Hematopoietic multipotent progenitor cell (in vitro differentiated cells): ENCODE data around the gene ATP11B. TPM values are rescaled to one million over a fixed set of nuclear protein-coding genes. Genes with fewer than 3 reads are reported as not detected.
"Not testable (repeated sequence)": the region's sequence is repeated elsewhere in the genome, so short reads cannot be mapped to it uniquely, and the experiment has no call there.

Source experiments
- DNase-seq, 3 donors: peaks; one replicate each; pipeline ENCODE4 v3.0.0-alpha.2; 2011 to 2015; ENCODE audit warnings: low read depth in 2 of 3, low spot score in 2 of 3
- total RNA-seq: library from RNA; depleted of rRNA; stranded (reverse); fragments of >200 nt; gene quantifications from one replicate; pipeline ENCODE4 v1.2.3, GENCODE V29; 2012

ATP11B gene
- total RNA-seq, 1 donor: 21.8 TPM

DNA sequence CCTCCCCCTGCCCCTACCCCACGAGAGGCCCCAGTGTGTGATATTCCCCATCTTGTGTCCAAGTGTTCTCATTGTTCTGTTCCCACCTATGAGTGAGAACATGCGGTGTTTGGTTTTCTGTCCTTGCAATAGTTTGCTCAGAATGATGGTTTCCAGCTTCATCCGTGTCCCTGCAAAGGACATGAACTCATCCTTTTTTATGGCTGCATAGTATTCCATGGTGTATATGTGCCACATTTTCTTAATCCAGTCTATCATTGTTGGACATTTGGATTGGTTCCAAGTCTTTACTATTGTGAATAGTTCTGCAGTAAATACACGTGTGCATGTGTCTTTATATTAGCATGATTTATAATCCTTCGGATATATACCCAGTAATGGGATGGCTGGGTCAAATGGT is 29.0 kb downstream of the ATP11B start:
- DNase-seq: not testable (repeated sequence)

DNA sequence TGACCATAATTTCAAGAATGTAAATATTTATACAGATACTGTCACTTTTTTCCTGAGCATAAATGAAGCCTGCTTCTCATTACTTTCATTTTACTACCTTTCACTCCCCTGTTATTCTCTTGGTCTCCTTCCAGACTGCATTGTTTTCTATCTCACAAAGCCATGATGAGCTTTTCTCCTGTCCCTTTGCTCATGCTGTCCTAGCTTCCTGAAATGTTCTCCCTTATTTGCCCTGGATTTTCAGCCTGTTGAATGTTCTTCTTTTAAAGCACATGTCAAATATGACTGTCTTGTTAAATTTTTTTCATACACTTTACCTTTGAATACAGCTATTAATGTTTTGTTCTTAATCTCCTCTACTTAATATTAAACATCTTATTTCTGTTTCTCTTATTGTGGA is 31.7 kb downstream of the ATP11B start:
- no peak for DNase-seq

DNA sequence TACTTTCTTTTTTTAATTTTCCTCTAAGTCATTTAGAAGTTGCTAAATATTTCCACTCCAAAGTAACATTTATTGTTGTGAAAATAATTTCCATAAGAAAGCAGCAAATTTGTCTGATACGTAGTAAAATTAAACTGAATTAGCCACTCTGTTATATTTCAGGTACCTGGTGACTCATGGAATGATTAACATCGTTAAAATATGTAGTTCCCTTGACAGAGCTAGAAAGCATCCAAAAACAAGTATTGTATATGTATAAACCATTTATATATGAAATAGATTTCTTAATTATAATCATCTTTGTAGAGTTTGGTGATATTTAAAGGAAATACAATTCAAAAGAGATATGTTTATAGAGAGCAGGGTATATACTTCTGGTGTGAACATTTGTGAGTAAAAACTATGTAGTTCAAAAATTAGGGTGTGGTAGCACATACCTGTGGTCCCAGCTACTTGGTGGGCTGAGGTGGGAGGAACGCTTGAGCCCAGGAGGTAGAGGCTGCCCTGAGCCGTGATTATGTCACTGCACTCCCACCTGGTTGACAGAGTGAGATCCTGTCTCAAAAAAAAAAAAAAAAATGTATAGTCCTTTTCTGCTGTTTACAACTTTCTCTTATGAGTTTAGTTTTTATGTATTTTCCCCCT is 36.6 kb downstream of the ATP11B start:
- DNase-seq: no peak

DNA sequence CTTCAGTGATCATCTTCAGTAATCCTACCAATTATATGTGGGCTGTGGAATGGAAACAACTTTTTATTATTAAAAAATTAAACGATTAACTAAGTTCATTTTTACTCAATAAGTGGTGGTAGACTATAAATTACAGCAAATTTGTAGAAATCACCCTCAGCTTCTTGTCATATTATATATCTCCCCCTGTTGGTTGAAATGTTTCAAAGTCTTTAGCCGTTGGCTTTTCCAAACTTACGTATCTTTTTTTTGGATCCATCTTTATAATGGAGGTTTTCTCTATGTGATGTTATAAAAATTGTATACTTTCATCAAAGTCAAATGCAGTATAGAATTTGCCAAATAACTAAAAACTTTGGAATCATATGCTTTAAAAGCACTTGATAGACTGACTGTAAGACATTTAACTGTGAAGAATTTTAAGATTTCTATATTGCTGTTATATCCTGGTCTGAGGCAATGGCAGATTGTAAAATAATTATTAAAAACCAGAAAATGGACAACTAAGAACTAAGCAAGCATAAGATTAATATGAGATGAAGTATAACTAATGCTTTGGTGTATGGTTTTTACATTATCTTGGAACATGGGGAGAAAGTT is 44.7 kb downstream of the ATP11B start:
- peak in 2 of 3 donors; percentile 17 to 57 for DNase-seq

DNA sequence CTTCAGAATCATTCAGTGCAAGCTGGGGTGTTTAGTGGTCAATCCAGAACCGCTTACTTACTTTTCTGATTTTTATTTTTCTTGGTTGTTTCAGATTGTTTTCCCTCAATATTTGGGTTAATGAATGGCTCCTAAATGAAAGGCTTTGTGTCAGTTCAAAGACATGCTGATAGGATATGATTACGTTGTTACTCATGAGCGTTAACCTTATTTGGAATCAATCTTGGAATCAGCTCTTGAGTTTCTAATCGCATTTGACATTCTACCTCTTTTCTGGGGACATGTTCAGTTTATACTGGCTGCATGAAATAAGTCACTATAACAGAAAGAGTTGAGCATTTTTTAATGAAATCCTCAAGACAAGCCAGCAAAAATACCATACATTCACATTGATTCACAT is 50.2 kb downstream of the ATP11B start:
- DNase-seq: no peak

DNA sequence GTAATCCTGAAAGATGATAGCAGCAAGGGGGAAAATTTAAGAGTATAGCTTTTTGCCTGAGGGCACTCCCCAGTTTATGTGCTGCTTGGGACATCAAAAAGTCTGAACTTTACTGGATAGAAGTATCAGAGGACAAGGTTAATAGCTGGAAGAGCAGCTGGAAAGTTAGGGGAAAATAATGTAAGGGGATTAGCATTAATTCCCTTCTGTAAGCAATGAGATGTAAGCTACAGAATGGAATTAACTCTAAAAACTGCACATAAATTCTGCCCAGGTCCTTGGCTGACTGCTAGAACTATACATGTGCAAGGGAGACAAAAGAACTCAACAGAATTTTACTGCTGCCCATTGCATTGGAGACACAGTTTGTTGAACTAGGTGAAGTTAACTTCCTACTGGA is 55.6 kb downstream of the ATP11B start:
- DNase-seq: no peak

DNA sequence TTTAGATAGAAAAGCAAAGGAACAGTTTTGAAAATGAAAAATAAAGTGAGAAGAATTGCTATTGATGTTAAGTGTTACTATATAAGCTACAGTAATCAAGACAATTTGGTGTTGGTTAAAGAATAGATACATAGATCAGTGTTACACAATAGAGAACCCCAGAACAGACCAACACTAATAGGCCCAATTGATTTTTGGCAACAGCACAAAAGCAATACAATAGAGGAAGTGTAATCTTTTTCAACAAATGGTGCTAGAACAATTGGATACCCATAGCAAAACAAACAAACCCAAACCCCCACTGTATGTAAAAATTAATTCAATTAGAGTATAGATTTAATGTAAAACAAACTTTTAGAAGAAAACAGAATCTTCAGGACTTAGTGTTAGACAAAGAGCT is 61.8 kb downstream of the ATP11B start:
- no peak for DNase-seq

DNA sequence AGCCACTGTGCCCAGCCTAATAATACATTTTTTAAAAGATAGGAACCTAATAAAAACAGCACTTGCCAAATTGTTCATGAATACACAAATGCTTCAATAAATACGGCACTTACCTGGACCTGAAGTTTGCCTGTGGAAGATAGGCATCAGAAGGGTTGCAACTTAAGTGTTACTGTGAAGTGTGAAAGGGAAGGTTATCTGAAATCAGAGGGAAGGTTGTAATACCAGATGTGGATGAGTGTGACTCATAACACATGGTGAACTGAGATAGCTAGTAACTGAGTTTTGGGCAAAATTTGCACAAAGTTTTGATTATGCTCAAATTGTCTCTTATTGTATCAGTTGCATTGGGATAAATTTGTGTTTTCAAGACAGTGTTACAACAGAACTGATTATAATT is 68.0 kb downstream of the ATP11B start:
- no peak for DNase-seq

DNA sequence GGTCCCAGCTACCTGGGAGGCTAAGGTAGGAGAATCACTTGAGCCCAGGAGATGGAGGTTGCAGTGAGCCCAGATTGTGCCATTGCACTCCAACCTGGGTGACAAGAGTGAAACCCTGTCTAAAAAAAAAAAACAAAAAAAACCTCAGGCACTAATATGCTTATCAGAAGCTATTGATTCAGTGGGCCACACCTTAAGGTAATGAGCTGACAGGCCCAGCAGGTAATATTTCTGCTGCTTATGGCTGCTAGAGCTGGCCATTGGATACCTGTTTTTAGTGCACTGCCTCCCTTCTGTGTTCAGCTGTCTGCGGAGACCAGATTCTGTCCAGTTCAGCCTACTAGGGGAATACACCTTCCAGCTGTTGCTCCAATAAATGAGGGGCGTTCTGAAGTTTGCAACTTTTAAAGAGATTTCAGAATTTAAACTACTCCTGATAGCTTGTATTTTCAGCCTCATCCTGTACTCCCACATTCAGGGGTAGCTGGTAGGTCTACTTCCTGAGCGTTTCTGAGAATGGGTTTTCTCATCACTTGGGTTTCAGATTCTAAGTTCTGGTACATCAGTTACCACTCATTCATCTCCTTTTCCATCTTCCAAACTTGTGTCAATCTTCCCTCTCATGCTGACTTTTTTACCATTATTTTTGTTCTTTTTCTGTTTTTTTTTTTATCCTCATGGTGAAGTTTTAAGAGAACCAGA is 69.0 kb downstream of the ATP11B start:
- DNase-seq: no peak

DNA sequence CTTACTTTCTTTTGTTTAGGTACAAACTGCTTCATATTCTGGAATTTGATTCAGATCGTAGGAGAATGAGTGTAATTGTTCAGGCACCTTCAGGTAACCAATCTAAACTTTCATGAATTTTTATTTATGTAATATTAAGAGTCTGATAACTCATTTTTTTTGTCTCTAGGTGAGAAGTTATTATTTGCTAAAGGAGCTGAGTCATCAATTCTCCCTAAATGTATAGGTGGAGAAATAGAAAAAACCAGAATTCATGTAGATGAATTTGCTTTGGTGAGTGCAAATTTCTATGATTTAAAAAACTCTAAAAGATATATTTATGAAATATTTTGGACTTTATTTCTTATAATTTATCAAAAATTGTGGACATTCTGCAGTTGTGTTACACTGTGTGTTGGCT is 75.8 kb downstream of the ATP11B start:
- no peak for DNase-seq

DNA sequence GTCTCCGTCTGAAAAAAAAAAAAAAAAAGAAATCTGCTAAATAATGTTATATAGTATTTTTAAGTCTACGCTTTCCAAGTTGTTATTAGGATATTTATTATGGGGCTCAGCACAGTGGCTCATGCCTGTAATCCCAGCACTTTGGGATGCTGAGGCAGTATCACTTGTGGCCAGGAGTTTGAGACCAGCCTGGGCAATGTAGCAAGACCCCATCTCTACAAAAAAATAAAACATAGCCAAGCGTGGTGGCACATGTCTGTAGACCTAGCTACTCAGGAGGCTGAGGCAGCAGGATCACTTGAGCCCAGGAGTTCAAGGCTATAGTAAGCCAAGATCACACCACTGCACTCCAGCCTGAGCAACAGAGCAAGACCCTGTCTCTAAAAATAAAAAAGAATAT is 77.6 kb downstream of the ATP11B start:
- DNase-seq: not testable (repeated sequence)

DNA sequence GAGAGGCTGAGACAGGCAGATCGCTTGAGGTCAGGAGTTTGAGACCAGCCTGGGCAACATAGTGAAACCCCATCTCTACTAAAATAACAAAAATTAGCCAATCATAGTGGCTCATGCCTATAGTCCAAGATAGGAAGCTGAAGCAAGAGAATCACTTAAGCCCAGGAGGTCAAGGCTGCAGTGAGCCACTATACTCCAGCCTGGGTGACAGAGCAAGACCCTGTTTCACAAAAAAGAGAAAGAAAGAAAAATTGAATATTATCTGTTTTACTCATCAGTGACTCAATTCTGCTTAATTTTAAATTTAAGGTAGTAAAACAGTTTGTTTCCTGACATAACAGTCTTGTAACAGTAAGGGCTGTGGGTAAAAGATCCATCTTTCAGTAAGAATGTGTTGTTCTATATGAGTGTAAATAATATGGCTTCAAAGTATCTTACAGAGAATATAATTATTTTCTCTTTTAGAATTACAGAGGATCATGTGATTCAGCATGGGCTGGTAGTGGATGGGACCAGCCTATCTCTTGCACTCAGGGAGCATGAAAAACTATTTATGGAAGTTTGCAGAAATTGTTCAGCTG is 85.8 kb downstream of the ATP11B start:
- DNase-seq: no peak

DNA sequence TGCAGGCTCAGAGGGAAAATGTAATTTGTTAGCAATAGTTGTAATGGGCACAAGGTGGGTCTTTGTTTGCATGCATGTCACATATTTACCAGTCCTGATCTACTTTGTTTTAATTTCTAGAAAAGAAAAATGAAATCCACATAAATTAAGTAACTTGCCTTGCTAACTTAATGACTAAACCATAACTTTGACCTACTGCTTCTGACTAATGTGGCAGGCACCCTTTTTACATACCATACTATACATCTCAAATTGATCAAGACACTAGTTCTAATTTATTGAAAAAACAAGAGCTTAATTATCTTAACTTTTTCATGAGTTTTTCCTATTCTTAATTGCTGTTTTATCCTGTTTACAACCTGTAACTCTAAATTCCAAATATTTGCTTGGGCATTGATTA is 93.2 kb downstream of the ATP11B start:
- no peak for DNase-seq

DNA sequence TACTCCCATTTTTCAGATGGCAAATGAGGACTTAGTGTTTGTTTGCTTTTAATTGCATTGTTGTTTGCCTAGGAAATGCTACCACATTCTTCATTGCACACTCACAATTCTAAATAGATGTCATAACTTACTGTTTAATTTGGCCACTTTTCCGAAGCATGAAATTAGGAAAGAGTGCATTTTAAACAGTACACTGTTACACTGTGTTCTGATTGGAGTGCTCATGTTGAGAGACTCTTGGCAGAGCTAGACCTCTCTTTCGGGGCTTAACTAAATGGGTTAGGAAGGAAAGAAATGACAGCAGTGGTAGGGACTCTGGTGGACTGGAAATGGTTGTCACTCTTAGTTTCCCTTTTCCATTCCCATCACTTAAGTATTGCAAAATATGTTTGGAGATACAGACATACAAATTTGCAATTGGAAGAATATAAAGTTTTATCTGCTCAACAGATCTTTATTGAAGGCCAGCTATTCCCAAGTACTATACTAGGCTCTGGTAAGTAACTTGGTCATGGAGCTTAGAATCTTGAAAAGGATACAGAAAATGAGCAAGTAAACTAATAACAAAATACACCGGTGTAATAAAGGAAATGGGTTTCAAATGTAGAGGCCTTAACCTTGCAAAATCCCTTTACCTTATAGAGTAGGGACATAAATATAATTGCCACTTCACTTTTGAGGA is 96.8 kb downstream of the ATP11B start:
- no peak for DNase-seq

DNA sequence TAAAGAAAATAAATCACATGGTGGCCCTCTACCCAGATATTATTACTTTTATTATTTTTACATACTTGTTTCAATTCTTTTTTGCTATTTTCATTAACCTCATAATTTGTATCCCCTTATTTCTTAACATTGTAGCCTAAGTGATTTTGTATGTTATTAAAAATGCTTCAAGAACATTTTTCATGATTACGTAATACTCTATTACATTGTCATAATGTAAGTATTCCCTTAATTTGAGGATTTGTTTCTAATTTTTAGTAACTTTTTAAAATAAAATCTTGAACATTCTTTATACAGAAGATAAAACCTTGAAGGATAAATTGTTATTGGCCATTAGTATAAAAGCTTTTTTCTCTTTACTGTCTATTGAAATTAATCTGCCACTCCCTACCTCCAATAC is 98.1 kb downstream of the ATP11B start:
- DNase-seq: no peak

DNA sequence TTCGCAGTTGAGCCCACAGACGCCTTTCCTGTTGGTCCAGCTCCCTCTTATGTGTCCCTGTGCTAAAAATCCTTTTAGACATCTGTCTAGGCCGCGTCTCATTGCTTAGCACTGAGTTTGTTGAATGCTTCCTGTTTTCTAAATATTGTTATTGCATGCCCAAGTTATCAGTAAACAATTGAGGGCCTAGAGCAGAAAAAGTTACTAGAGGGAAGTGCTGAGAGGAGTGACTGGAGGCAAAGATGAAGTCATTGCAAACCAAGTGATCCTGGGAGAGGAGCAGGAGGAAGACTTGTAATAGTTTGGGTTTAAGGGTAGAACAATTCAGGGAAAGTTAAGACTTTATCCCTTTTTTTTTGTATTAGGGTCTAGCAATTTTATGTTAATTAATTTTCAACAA is 98.9 kb downstream of the ATP11B start:
- DNase-seq: no peak

DNA sequence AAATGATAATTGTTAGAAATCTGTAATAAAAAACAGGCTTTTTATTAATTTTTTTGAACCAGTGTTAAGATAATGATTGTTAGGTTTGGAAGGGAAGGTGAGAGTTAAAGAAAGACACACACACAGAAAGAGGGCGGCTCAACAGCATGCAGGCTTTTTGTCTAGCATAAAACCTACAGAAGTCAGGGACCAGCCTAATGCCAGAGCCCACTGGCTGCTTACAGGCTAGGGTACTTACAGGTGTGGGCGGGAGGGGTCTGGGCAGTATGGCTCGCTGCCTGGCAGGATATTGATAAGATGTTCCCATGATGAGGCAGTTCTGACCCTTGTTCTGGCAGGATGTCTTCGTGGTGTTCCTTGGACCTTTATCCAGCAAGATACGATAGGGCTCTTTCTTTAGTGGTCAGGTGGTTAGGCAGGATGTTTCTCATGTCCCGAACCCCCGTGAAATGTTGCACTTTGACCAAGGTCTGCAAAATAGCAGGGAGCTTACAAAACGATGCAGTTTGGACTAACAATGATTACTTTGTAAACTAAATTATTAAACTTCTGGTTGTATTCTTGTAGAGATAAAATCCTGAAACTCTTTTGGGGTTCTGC is 102.3 kb downstream of the ATP11B start:
- no peak for DNase-seq

DNA sequence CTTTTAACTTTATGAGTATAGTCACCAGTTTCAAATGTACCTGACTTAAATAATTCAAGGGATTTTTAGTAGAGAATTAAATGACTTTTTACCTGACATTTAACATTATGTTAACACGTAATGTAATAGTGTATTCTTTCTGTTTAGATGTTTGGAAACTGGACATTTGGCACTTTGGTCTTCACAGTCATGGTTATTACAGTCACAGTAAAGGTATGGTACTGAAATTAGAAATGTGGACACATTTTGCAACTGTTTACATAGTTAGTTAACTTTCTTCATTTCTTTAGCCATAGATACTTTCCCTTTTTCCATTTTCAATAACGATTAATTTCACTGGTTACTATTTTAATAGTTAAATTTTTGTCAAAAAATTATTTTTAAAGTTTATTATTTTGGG is 103.2 kb downstream of the ATP11B start:
- DNase-seq: no peak

DNA sequence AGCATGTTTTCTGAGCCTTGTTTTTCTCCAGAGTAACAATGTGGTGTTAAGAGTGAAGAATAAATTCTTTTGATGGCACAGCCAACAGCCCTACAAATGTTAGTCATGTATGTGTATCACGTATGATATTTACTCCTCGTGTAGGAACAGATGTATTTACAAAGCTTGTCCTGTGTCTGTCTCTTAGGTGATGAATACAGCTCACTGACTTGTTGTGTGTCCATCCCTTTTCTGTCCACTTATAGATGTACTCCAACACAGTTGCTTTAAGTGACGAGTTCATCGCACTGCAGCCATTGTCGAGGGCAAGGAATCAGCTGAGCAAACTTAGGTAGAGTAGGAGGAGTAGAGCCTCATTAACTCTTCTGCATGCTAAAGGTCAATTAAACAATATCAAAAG is 108.9 kb downstream of the ATP11B start:
- DNase-seq: no peak

DNA sequence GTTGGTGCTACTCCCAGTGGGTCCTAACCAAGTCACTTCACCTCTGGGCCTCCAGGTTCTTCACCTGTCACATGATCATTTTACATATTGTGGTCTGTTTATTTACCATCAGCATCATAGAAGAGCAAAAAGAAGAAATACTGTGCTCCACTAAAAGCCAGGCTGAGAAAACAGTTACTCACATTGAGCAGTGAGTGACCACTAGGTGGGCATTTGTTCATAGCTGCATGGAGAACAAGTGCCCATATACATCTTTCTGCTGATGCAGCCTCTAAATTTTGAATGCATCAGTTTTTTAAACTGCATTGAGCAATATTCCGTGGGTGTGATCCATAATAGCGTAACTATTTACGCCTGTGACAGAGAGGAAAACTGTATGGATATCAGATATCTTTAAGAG is 110.9 kb downstream of the ATP11B start:
- DNase-seq: no peak

DNA sequence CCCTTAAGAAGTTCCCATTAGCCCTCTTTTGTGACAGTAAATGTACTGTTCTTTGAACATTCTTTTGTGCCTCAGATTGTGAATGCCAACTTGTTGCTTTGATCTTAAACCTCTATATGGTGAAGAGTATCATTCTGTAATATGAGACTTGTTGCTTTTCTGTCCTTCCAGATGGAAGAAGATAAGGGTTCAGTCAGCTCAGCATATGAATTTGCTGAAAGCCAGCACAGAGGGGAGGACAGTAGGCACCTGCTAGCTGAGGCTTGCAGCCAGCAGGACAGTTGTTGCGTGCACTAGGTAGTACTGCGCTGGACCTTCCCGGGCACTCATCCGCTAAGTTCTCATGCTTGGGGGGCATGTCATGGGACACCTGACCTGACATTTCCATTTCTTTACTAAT is 112.3 kb downstream of the ATP11B start:
- no peak for DNase-seq
